HepG2 (cell line): ENCODE data around the gene SERPIND1. TPM values are rescaled to one million over a fixed set of nuclear protein-coding genes. Genes with fewer than 3 reads are reported as not detected.
A peak's percentile ranks its signal among the peaks of the same experiment; 100 is the strongest.

ENCODE experiments used
- CREM ChIP-seq, 2 experiments: sonication (generic) in 1 of 2; formaldehyde crosslinking in 1 of 2; IDR thresholded peaks; 2 replicates each; pipeline versions ENCODE4 v1.4.0 to v1.6.1; 2016 to 2020; ENCODE audit warnings: antibody characterized with exemption in 1 of 2, mild to moderate bottlenecking in 1 of 2, missing genetic modification reagents in 1 of 2
- GFI1 ChIP-seq: sonication (generic); formaldehyde crosslinking; IDR thresholded peaks from 2 replicates; pipeline ENCODE4 v1.5.0; 2020; ENCODE audit warnings: missing genetic modification reagents, mild to moderate bottlenecking, borderline replicate concordance
- GTF2F1 ChIP-seq: fragments of 150-350 bp; IDR thresholded peaks from 2 replicates; pipeline ENCODE4 v1.6.1; 2014; ENCODE audit warnings: low read length
- HOXD1 ChIP-seq: sonication (generic); formaldehyde crosslinking; IDR thresholded peaks from 2 replicates; pipeline ENCODE4 v1.5.0; 2020; ENCODE audit warnings: missing genetic modification reagents
- KAT2B ChIP-seq: fragments of 150-350 bp; IDR thresholded peaks from 2 replicates; pipeline ENCODE4 v1.6.1; 2014; ENCODE audit warnings: low read depth, low read length, borderline replicate concordance
- MYNN ChIP-seq: sonication (generic); formaldehyde crosslinking; IDR thresholded peaks from 2 replicates; pipeline ENCODE4 v1.4.0; 2020; ENCODE audit warnings: mild to moderate bottlenecking, low read depth, missing genetic modification reagents
- NFYB ChIP-seq: sonication (generic); formaldehyde crosslinking; IDR thresholded peaks from 2 replicates; pipeline ENCODE4 v1.4.0; 2020; ENCODE audit warnings: missing genetic modification reagents
- RAD51 ChIP-seq: fragments of 450-650 bp; IDR thresholded peaks from 2 replicates; pipeline ENCODE4 v1.6.1; 2016; ENCODE audit warnings: borderline replicate concordance
- RNF2 ChIP-seq: fragments of 450-650 bp; conservative IDR thresholded peaks from 2 replicates; pipeline ENCODE4 v1.6.1; 2016; ENCODE audit warnings: low read depth
- RXRB ChIP-seq: IDR thresholded peaks from 2 replicates; pipeline ENCODE4 v1.6.1; 2016; ENCODE audit warnings: borderline replicate concordance, missing genetic modification reagents, missing compliant biosample characterization
- SAP130 ChIP-seq: IDR thresholded peaks from 2 replicates; pipeline ENCODE4 v1.6.1; 2016; ENCODE audit warnings: low read depth
- STAT6 ChIP-seq: sonication (generic); formaldehyde crosslinking; IDR thresholded peaks from 2 replicates; pipeline ENCODE4 v1.4.0; 2020; ENCODE audit warnings: missing genetic modification reagents, mild to moderate bottlenecking, borderline replicate concordance
- TAF15 ChIP-seq: fragments of 200-400 bp; formaldehyde crosslinking; IDR thresholded peaks from one replicate; pipeline ENCODE4 v1.6.1; 2018; ENCODE audit warnings: mild to moderate bottlenecking, low read depth, low read length; ENCODE audit not compliant: poor library complexity, severe bottlenecking
- TCF7L2 ChIP-seq: IDR thresholded peaks from 2 replicates; pipeline ENCODE4 v1.6.1; 2011; ENCODE audit warnings: mild to moderate bottlenecking, low read depth, low read length, moderate library complexity
- ZNF10 ChIP-seq: sonication (generic); formaldehyde crosslinking; IDR thresholded peaks from 2 replicates; pipeline ENCODE4 v1.4.0; 2020; ENCODE audit warnings: mild to moderate bottlenecking, low read depth, missing genetic modification reagents, borderline replicate concordance
- ZNF138 ChIP-seq: sonication (generic); formaldehyde crosslinking; IDR thresholded peaks from 2 replicates; pipeline ENCODE4 v1.5.0; 2020; ENCODE audit warnings: mild to moderate bottlenecking, low read depth, missing genetic modification reagents
- ZNF264 ChIP-seq: sonication (generic); formaldehyde crosslinking; IDR thresholded peaks from 2 replicates; pipeline ENCODE4 v1.4.0; 2020; ENCODE audit warnings: missing genetic modification reagents
- ZNF326 ChIP-seq: sonication (generic); formaldehyde crosslinking; IDR thresholded peaks from 2 replicates; pipeline ENCODE4 v1.4.0; 2020; ENCODE audit warnings: missing genetic modification reagents, borderline replicate concordance
- ZNF383 ChIP-seq: sonication (generic); formaldehyde crosslinking; IDR thresholded peaks from 2 replicates; pipeline ENCODE4 v1.4.0; 2020; ENCODE audit warnings: missing genetic modification reagents, mild to moderate bottlenecking, borderline replicate concordance
- ZNF577 ChIP-seq: sonication (generic); formaldehyde crosslinking; IDR thresholded peaks from 2 replicates; pipeline ENCODE4 v1.4.0; 2020; ENCODE audit warnings: mild to moderate bottlenecking, low read depth, missing genetic modification reagents, borderline replicate concordance
- ZNF713 ChIP-seq: sonication (generic); formaldehyde crosslinking; IDR thresholded peaks from 2 replicates; pipeline ENCODE4 v1.4.0; 2020; ENCODE audit warnings: mild to moderate bottlenecking, missing genetic modification reagents
- ZNF772 ChIP-seq: sonication (generic); formaldehyde crosslinking; IDR thresholded peaks from 2 replicates; pipeline ENCODE4 v1.5.0; 2020; ENCODE audit warnings: mild to moderate bottlenecking, missing genetic modification reagents
- polyA plus RNA-seq, 8 experiments: library from polyadenylated mRNA; depleted of rRNA in 3 of 8; stranded (reverse) in 7 of 8; unstranded in 1 of 8; fragments of >200 nt; fragmentation: Illumina TruSeq in 4 of 8; extraction: Trizol in 4 of 8; gene quantifications; 2 replicates each; pipeline versions ENCODE4 v1.2.1 to v1.2.3, GENCODE V29; 2011 to 2016; ENCODE audit warnings: low read depth in 4 of 8, missing spikeins in 1 of 8, mixed read lengths in 1 of 8; ENCODE audit not compliant: insufficient read depth in 1 of 8
- total RNA-seq, 5 experiments: library from RNA; depleted of rRNA; stranded (reverse); fragments of >200 nt; fragmentation: Illumina TruSeq; extraction: Trizol; gene quantifications; 2 replicates each; pipeline ENCODE4 v1.2.3, GENCODE V29; 2016; ENCODE audit warnings: low read depth in 1 of 5
- TF ChIP-seq, protein P1 (sequence below): sonication (generic); formaldehyde crosslinking; IDR thresholded peaks from 2 replicates; pipeline ENCODE4 v1.4.0; 2020; ENCODE audit warnings: missing genetic modification reagents

Gene SERPIND1
- total and polyA plus RNA-seq, 2 of the 13 experiments (the other 11 are each of a cell fraction or from before 2014, with no cell fraction given): 111 to 350 TPM

DNA sequence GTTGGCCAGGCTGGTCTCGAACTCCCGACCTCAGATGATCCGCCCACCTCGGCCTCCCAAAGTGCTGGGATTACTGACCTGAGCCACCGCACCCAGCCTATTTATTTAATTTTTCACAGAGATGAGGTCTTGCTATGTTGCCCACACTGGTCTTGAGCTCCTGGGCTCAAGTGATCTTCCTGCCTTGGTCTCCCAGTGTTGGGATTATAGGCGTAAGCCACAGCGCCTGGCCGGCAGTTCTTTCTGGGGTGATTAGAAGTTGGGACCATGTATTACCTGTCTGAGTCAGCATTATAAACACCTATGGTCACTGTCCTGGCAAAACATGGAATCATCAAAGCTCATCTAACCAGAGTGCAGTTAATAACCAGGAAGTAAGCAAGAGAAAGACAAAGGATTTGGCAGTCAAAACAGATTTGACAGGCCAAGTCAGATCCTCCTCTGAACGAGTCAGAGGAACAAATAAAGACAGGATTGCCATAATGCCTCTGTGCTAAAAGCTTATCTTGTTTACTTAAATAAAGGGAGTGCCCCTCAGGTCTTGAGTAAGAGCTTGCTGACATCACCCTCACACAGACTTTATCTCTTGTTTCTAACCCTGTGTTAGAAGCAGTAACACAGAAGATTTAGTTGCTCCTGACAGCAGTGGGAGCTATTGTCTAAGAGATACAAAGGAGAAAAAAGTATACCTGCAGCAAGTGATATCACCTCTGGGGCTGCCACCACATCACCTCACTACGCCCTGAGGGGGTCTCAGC is 3.7 kb downstream of the SERPIND1 start (continued):
- TF ChIP-seq ZNF577 (no peak), RAD51 (no peak), RNF2 (no peak), KAT2B (no peak), GFI1 (CRISPR knock-in tag) (peak; percentile 79), HOXD1 (CRISPR knock-in tag) (peak; percentile 84; the same call in 1 of the 2 replicates), TCF7L2 (no peak; the same call in 1 of the 2 replicates), ZNF713 (CRISPR knock-in tag) (no peak), ZNF326 (CRISPR knock-in tag) (no peak), ZNF138 (CRISPR knock-in tag) (no peak), SAP130 (CRISPR knock-in tag) (peak; percentile 98), CREM (IDR thresholded peaks at IDR 0.05) (peak; percentile 92), CREM (CRISPR knock-in tag; IDR thresholded peaks at IDR 0.05) (no peak), MYNN (CRISPR knock-in tag) (no peak), TAF15 (no peak), STAT6 (peak; percentile 80; the same call in 1 of the 2 replicates), RXRB (CRISPR knock-in tag) (peak; percentile 94), ZNF264 (CRISPR knock-in tag) (peak; percentile 44; the same call in 1 of the 2 replicates), ZNF10 (no peak), ZNF772 (CRISPR knock-in tag) (no peak), NFYB (CRISPR knock-in tag) (no peak), ZNF383 (CRISPR knock-in tag) (no peak), GTF2F1 (no peak)
- TF ChIP-seq, protein P1, sequence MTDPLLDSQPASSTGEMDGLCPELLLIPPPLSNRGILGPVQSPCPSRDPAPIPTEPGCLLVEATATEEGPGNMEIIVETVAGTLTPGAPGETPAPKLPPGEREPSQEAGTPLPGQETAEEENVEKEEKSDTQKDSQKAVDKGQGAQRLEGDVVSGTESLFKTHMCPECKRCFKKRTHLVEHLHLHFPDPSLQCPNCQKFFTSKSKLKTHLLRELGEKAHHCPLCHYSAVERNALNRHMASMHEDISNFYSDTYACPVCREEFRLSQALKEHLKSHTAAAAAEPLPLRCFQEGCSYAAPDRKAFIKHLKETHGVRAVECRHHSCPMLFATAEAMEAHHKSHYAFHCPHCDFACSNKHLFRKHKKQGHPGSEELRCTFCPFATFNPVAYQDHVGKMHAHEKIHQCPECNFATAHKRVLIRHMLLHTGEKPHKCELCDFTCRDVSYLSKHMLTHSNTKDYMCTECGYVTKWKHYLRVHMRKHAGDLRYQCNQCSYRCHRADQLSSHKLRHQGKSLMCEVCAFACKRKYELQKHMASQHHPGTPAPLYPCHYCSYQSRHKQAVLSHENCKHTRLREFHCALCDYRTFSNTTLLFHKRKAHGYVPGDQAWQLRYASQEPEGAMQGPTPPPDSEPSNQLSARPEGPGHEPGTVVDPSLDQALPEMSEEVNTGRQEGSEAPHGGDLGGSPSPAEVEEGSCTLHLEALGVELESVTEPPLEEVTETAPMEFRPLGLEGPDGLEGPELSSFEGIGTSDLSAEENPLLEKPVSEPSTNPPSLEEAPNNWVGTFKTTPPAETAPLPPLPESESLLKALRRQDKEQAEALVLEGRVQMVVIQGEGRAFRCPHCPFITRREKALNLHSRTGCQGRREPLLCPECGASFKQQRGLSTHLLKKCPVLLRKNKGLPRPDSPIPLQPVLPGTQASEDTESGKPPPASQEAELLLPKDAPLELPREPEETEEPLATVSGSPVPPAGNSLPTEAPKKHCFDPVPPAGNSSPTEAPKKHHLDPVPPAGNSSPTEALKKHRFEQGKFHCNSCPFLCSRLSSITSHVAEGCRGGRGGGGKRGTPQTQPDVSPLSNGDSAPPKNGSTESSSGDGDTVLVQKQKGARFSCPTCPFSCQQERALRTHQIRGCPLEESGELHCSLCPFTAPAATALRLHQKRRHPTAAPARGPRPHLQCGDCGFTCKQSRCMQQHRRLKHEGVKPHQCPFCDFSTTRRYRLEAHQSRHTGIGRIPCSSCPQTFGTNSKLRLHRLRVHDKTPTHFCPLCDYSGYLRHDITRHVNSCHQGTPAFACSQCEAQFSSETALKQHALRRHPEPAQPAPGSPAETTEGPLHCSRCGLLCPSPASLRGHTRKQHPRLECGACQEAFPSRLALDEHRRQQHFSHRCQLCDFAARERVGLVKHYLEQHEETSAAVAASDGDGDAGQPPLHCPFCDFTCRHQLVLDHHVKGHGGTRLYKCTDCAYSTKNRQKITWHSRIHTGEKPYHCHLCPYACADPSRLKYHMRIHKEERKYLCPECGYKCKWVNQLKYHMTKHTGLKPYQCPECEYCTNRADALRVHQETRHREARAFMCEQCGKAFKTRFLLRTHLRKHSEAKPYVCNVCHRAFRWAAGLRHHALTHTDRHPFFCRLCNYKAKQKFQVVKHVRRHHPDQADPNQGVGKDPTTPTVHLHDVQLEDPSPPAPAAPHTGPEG (CRISPR knock-in tag): no peak
